GM19468 (cell line): ENCODE data around the gene MFRP.

Source experiments
- ATAC-seq: cut with Tn5 transposase; IDR thresholded peaks from one replicate; pipeline ENCODE4 v1.9.1; 2021; ENCODE audit warnings: mild to moderate bottlenecking, moderate library complexity, moderate number of reproducible peaks; ENCODE audit not compliant: unreplicated experiment; ENCODE audit errors: extremely low read depth

Gene MFRP

GRCh38 chr11:119338965-119339588, 7.4 kb downstream of the MFRP start:
- no peak for ATAC-seq

DNA sequence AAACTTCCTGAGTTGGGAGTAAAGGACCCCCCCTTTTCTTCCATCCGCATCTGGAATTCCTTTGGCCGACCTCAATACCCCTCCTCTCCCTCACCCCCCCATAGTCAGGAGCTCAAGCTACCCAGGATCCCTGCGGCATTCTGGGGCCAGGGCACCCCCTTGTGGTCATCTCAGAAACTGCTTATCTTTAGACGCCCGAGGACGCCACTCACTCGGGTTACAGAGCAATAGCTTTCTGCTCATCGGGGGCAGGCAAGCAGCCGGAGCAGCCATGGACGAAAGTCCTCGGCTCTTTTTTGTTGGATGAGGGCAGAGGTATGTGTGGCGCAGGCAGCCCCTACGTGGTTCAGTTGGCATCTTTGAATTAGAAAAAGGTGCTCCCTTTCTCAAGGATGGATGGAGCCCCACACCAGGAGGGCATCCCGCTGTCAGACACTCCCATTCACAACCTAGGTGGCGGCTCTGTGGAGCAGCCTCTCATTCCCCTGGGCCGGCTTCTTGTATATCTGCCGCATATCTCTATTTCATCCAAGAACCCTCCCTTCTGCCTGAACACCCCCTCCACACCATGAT, 8.1 kb downstream of the MFRP start:
- ATAC-seq, result no peak

DNA sequence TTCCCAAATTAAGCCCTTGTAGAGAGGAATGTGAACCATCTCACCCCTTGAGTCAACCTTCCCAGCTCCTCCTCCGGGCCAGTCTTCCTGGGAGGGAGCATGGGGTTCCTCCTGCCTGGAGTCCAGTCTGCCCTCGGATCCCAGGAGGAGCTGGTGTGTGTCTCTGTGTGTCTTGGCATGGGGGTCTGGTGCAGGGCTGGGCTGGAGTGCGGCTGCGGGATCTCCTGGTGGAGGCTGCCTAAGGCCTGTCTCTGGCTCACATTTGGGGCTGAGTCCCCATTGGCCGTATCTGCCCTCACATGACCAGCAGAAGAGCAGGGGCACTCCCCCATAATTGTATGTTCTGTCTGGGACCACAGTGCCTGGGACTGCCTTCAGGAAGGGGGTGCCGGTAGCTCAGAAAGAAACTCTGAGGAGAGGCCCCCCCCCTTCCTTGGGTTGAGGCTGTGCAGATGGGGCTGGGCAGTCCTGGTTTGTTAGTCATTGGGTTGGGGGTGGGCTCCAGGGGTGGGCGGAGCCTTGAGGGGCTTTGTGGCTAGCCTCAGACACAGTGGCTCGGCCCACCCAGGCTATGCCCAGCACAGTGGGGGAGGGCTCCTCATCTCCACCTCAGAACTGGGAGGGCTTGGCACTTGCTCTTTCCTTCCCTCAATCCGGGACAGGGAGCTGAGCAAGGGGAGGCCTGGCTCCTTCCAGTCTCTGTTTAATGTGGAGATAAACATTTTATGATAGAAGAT, 8.8 kb downstream of the MFRP start:
- ATAC-seq, result no peak

DNA sequence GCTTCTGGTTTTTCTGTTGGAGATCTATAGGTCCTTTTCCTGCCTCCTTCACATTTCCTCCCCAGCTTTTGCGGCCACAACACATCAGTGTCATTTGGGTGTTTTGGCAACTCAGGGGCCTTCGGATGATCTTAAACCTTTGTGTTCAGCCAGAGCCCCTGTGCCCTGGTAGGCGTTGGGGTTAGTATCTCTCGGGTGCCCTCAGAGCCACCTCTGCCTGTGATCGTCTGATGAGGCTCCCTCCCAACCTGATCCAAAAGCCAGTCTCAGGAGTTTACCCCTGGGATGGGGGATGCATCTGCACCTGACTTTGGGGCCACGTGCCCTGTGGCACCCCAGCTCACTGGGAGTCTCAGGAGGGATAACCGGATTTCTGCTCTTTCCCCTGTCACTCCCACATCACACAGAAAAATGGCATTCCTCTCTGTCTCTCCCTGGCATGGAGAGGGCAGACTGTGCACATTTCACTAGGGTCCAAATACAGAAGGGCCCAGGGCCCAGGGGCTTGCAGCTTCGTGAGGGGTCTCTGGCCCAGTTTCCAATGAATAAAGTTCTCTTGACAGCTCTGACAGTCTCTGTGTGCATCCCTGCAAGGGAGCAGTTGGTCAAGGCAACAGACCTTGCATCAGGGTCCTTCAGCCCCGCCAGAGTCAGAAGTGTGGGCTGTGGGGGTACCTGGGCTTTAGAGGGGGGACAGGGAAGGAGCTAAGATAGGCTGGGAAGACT, 9.6 kb downstream of the MFRP start:
- ATAC-seq, result no peak

DNA sequence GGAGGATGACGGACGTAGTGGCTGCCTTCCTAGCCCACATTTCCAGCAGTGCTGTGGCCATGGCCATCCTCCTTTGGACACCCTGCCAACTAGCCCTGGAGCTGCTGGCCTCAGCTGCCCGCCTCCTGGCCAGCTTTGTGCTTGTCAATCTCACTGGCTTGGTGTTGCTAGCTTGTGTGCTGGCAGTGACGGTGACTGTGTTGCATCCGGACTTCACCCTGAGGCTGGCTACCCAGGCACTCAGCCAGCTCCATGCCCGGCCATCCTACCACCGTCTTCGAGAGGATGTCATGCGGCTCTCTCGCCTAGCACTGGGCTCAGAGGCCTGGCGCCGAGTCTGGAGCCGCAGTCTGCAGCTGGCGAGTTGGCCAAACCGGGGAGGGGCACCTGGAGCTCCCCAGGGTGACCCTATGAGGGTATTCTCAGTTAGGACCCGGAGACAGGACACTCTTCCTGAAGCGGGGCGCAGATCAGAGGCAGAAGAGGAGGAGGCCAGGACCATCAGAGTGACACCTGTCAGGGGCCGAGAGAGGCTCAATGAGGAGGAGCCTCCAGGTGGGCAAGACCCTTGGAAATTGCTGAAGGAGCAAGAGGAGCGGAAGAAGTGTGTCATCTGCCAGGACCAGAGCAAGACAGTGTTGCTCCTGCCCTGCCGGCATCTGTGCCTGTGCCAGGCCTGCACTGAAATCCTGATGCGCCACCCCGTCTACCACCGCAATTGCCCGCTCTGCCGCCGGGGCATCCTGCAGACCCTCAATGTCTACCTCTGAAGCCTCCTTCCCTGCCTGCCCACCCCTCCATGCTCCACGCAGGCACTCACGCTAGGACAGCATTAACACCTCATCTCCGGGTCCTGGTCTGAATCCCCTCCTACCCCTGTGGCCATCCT, 10.6 kb downstream of the MFRP start:
- ATAC-seq, result no peak

DNA sequence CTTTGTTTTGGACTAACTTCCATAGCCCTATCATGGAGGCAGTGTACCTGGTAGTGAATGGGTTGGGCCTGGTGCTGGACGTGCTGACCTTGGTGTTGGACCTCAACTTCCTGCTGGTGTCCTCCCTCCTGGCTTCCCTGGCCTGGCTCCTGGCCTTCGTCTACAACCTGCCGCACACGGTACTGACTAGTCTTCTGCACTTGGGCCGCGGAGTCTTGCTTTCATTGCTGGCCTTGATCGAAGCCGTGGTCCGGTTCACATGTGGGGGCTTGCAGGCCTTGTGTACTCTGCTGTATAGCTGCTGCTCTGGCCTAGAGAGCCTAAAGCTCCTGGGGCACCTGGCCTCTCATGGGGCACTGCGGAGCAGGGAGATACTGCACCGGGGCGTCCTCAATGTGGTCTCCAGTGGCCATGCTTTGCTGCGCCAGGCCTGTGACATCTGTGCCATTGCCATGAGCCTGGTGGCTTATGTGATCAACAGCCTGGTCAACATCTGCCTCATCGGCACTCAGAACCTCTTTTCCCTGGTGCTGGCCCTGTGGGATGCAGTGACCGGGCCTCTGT, 11.3 kb downstream of the MFRP start:
- ATAC-seq, result no peak

DNA sequence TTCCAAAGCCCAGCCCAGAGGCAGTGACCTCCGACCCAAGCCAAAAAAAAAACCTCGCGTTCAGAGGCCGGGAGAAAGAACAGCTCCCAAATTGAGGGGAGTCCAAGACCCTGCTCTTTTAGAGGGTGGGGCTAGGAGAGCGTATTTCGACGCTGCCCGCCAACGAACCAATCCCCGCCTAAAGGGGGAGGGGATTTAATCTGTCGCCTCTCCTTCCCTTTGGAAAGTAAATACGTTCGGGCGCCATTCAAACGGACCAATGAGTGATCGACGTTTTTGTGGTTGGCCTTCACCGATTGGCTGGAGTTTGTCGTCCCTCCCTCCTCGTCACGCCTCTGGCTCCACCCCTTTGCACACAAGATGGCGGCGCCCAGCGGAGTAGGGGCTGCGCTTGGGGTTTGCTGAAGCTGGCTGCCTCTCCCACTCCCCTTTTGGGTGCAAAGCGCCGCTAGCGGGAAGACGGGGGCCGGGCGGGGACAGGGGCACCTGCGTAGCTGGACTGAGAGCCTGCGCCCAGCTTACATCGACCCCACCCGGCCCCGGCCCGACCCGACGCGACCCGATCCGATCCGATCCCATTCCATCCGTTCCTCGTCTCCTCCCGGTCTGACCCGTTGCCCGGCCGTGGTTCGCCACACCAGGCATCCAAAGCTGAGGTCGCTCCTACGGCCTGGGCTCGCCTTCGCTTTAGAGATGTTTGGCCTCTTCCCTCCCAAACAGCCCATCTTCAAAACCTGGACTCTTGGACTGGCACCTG, 12.2 kb downstream of the MFRP start, which contains the start of gene RNF26:
Gene RNF26, plus strand, starts transcription at position 354 of the 757 bp plus-strand sequence. CDS start 596 bp downstream, outside the sequence.
- peak; percentile 81 for ATAC-seq

- ATAC-seq, result no peak
Observed at GRCh38 chr11:119332111-119332765, 14.3 kb downstream of the MFRP start.

DNA sequence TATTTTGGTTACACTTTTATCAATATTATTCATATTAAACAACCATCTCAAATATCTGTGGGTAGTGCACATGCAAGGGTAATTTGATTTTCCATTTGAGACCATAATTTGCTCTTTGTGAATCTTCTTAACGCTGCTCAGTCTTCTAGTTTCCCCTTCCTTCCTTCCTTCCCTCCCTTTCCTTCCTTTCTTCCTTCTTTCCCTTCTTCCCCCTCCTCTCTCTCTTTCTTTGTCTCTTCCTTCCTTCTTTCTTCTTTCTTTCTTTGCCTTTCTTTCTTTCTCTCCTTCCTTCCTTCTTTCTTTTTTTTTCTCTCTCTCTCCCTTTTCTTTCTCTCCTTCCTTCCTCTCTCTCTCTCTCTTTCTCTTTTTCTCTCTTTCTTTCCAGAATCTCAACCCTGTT, 16.3 kb downstream of the MFRP start:
- ATAC-seq, result no peak

GRCh38 chr11:119329320-119329719, 17.2 kb downstream of the MFRP start:
- ATAC-seq, result no peak

- no peak for ATAC-seq
Observed at GRCh38 chr11:119324189-119324588, 22.3 kb downstream of the MFRP start.

- no peak for ATAC-seq
Observed at GRCh38 chr11:119323532-119324033, 22.9 kb downstream of the MFRP start.

DNA sequence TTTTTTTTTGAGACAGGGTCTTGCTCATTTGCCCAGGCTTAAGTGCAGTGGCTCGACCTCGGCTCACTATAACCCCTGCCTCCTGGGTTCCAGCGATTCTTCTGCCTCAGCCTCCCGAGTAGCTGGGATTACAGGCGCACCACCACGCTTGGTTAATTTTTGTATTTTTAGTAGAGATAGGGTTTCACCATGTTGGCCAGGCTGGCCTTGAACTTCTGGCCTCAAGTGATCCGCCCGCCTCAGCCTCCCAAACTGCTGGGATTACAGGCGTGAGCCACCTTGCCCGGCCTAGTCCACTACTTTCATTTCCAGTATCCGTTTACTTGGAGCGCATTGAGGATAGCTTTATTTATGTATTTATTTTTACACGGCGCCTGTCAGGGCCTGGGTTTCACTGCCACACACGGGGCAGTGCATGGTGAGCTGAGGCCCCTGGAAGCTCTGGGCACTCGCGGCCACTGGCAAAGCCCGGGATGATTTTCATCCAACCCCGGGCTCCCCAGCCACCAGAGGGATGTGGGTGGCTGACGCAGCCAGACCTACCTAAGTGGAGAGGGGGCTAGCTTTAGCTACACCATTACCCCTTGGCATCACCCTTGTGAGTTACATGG, 23.5 kb downstream of the MFRP start:
- no peak for ATAC-seq

DNA sequence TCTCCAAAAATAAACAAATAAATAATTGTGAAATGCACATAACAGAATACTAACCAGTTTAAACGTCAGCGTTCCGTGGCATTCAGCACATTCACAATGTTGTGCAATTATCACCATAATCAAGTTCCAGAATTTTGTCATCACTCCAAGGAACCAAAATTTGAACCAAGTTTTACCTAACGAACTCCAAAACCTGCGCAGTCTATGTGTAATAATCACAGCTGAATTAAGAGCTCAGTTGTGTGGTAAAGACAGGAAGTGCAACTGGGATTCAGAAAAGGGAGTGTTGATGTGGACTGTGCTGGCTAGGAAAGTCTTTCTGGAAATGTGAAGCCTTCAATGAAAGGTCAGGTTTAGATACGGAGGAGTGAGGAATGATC, 24.2 kb downstream of the MFRP start:
- no peak for ATAC-seq

DNA sequence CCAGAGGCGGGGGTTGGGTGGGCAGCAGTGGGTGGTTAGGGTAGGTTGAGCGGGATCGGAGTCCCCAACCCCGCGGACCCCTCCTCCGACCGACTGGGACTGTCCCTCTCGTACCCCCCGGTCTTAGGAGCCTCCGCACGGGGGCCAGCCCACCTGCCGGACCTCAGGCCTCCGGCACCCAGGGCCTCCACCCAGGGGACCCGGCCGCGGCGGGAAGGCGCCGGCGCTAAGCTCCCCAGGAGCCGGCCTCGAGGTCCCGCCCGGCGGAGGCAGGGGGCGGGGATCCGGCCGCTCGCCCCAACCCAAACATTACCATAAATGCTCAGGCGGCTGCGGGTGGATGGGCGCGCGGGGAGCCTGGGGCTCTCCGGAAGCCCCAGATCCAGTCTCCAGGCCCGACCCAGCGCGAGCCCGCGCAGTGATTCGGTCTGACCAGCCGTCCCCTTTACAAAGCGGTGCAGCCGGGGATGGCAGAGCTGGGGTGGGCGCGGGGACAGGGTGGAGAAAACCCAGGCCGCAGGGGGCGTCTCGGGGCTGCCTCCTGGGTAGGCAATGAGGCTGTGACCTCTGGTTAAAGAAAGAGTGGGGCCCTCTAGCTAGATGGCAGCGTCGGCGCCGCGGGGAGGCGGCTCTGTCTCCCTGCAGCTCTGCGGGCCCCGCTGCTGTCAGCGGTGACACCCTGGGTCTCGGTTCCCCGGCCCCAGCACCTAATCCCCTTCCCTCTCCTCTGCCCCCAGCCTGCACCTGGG, 25.6 kb downstream of the MFRP start:
- peak; percentile 4 for ATAC-seq

GRCh38 chr11:119320240-119320775, 26.2 kb downstream of the MFRP start:
- no peak for ATAC-seq

GRCh38 chr11:119319700-119320239, 26.7 kb downstream of the MFRP start:
- no peak for ATAC-seq
